Hepatocyte (in vitro differentiated cells): ENCODE data around the gene ZNF157. TPM values are rescaled to one million over a fixed set of nuclear protein-coding genes. Genes with fewer than 3 reads are reported as not detected.

Source experiments
- DNase-seq: peaks from one replicate; pipeline ENCODE4 v3.0.0-alpha.2; 2016; ENCODE audit warnings: low spot score
- H2AFZ ChIP-seq: fragments of 200-600 bp; sonication (generic); 2 replicates; pipeline ENCODE4 v1.6.0; 2016; ENCODE audit warnings: antibody characterized with exemption, mild to moderate bottlenecking
- H3K27ac ChIP-seq: fragments of 200-600 bp; sonication (generic); 2 replicates; pipeline ENCODE4 v1.5.1; 2016; ENCODE audit warnings: mild to moderate bottlenecking
- H3K27me3 ChIP-seq: fragments of 200-600 bp; sonication (generic); 2 replicates; pipeline ENCODE4 v1.6.1; 2016
- H3K36me3 ChIP-seq: fragments of 200-600 bp; sonication (generic); replicated peaks from 2 replicates; pipeline ENCODE4 v1.5.1; 2016; ENCODE audit warnings: low read depth; ENCODE audit not compliant: insufficient read depth
- H3K4me1 ChIP-seq: fragments of 200-600 bp; sonication (generic); 2 replicates; pipeline ENCODE4 v1.5.1; 2016; ENCODE audit warnings: mild to moderate bottlenecking, moderate library complexity; ENCODE audit not compliant: insufficient read depth
- H3K4me2 ChIP-seq: fragments of 200-600 bp; sonication (generic); 2 replicates; pipeline ENCODE4 v1.6.0; 2016
- H3K4me3 ChIP-seq: fragments of 200-600 bp; sonication (generic); 2 replicates; pipeline ENCODE4 v1.5.1; 2016; ENCODE audit warnings: mild to moderate bottlenecking
- H3K79me2 ChIP-seq: fragments of 200-600 bp; sonication (generic); 2 replicates; pipeline ENCODE4 v1.6.0; 2017; ENCODE audit warnings: mild to moderate bottlenecking
- H3K9me2 ChIP-seq: fragments of 200-600 bp; sonication (generic); replicated peaks from 2 replicates; pipeline ENCODE4 v1.6.0; 2017; ENCODE audit warnings: mild to moderate bottlenecking; ENCODE audit not compliant: insufficient read depth
- H3K9me3 ChIP-seq: fragments of 200-600 bp; sonication (generic); 2 replicates; pipeline ENCODE4 v1.5.1; 2016; ENCODE audit warnings: low read depth, mild to moderate bottlenecking
- H4K20me1 ChIP-seq: fragments of 200-600 bp; sonication (generic); 2 replicates; pipeline ENCODE4 v1.6.0; 2016; ENCODE audit warnings: mild to moderate bottlenecking; ENCODE audit not compliant: insufficient read depth, poor library complexity, severe bottlenecking
- EZH2 ChIP-seq: fragments of 200-600 bp; sonication (generic); IDR thresholded peaks from 2 replicates; pipeline ENCODE4 v1.6.1; 2016; ENCODE audit warnings: antibody characterized with exemption, mild to moderate bottlenecking, borderline replicate concordance
- EZH2phosphoT487 ChIP-seq: fragments of 200-600 bp; sonication (generic); IDR thresholded peaks from one replicate; pipeline ENCODE4 v1.6.1; 2018; ENCODE audit warnings: antibody characterized with exemption, mild to moderate bottlenecking, low read depth, moderate library complexity; ENCODE audit not compliant: unreplicated experiment, severe bottlenecking
- WGBS: methylation state at CpG from one replicate; pipeline ENCODE4 v1.1.6; 2016; ENCODE audit warnings: low lambda C conversion rate; ENCODE audit errors: missing lambda C conversion rate; 5-methylcytosine and 5-hydroxymethylcytosine counted together
- polyA plus RNA-seq: library from polyadenylated mRNA; unstranded; fragments of >200 nt; fragmentation: Nextera tagmentation; extraction: Ambion mirVana; gene quantifications from 2 replicates; pipeline ENCODE4 v1.2.1, GENCODE V29; 2016
- total RNA-seq: library from RNA; depleted of rRNA; stranded (reverse); fragments of >200 nt; gene quantifications from 2 replicates; pipeline ENCODE4 v1.2.3, GENCODE V29; 2014
- TF ChIP-seq, protein P1 (sequence below): fragments of 200-600 bp; sonication (generic); IDR thresholded peaks from 2 replicates; pipeline ENCODE4 v1.5.1; 2016; ENCODE audit warnings: antibody characterized with exemption, mild to moderate bottlenecking; ENCODE audit not compliant: poor library complexity

ZNF157 gene
- total and polyA plus RNA-seq, 2 experiments from 2014 or later = 0.33 TPM; not detected in 1

DNA sequence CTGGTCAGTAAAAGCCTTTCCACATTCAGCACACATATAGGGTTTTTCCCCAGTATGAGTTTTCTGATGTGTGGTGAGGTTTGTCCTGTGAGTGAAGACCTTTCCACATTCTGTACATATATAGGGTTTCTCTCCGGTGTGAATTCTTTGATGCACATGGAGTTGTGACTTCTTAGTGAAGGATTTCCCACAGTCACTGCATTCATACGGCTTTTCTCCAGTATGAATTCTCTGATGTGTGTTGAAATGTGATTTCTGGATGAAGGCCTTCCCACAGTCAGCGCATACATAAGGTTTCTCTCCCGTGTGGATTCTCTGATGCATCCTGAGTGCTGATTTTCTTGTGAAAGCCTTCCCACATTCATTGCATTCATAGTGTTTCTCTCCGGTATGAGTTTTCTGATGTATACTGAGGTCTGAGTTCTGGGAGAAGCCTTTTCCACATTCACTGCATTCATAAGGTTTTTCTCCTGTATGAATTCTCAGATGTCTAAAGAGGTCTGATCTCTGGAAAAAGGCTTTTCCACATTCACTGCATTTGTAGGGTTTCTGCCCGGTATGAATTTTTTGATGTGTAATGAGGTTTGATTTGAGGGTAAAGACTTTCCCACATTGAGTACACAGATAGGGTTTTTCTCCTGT, 77.9 kb downstream of the ZNF157 start:
- no peak overlapping the region for H3K4me2 ChIP-seq
- 87% methylated on average over 6 of the region's 6 CpGs for WGBS

DNA sequence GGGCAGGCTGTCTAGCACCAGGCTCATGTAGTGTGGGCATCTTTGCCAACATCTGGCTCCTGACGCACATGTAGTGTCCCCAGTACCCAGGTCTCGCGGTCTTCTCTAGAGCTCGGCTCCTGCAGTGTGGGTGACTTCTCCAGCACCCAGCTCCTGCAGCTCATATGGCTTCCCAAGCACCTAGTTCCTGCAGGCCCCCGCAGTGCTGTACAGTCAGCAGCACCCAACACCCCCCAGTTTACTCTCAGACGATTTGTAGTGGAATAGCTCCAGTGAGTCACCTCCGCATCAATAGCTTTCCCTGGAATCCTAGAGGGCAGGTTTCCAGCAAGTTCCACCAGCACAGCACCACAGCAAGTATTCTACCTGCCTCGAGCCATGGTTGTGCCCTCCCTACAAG, 81.7 kb downstream of the ZNF157 start:
- Histone ChIP-seq H3K36me3 (no peaks in the 10 kb centered on the region), H3K9me2 (no peaks in the 10 kb centered on the region), H4K20me1 (no peaks in the 10 kb centered on the region), H3K4me1 (no peaks in the 10 kb centered on the region), H3K27me3 (no peaks in the 10 kb centered on the region), H3K79me2 (no peaks in the 10 kb centered on the region), H3K27ac (no peak overlapping the region), H3K4me2 (no peak overlapping the region), H2AFZ (no peak overlapping the region), H3K9me3 (peaks cover 14% of the 10 kb centered on the region), H3K4me3 (no peak overlapping the region)
- 87% methylated on average over 8 of the region's 8 CpGs for WGBS
- TF ChIP-seq EZH2phosphoT487 = no peak
- TF ChIP-seq, protein P1, sequence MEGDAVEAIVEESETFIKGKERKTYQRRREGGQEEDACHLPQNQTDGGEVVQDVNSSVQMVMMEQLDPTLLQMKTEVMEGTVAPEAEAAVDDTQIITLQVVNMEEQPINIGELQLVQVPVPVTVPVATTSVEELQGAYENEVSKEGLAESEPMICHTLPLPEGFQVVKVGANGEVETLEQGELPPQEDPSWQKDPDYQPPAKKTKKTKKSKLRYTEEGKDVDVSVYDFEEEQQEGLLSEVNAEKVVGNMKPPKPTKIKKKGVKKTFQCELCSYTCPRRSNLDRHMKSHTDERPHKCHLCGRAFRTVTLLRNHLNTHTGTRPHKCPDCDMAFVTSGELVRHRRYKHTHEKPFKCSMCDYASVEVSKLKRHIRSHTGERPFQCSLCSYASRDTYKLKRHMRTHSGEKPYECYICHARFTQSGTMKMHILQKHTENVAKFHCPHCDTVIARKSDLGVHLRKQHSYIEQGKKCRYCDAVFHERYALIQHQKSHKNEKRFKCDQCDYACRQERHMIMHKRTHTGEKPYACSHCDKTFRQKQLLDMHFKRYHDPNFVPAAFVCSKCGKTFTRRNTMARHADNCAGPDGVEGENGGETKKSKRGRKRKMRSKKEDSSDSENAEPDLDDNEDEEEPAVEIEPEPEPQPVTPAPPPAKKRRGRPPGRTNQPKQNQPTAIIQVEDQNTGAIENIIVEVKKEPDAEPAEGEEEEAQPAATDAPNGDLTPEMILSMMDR = no peak
- TF ChIP-seq EZH2 = no peak
- DNase-seq = no peak

More for the DNA sequence above, 77.9 kb downstream of the ZNF157 start:
- no peak for DNase-seq
- no peaks in the 10 kb centered on the region for H3K36me3 ChIP-seq
- H2AFZ ChIP-seq = no peak overlapping the region
- H3K27ac ChIP-seq = no peak overlapping the region
- H3K9me2 ChIP-seq = no peaks in the 10 kb centered on the region
- no peaks in the 10 kb centered on the region for H3K27me3 ChIP-seq
- no peaks in the 10 kb centered on the region for H3K4me1 ChIP-seq
- H4K20me1 ChIP-seq = no peaks in the 10 kb centered on the region
- no peaks in the 10 kb centered on the region for H3K79me2 ChIP-seq
- peaks cover 14% of the 10 kb centered on the region for H3K9me3 ChIP-seq
- H3K4me3 ChIP-seq = no peak overlapping the region
- no peak for TF ChIP-seq EZH2
- no peak for TF ChIP-seq EZH2phosphoT487
- TF ChIP-seq, protein P1 = no peak

DNA sequence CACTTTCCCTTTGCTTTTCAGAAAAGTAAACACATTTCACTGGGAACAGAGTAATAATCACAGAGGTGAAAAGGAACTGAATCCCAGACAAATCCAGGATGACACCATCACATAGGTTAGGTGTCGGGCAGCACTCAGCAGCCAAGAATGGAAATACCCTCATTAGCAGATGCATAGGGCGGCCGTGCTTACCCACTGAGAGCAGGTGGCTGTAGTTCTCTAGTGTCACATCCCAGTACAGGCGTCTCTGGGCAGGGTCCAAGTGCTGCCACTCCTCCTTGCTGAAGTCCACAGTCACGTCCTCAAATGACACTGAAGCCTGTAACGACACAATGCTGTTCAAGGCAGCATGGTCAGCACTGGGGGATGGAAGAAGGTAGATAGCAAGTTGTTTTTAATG, 85.7 kb downstream of the ZNF157 start:
- 74% methylated on average over 6 of the region's 6 CpGs for WGBS
- Histone ChIP-seq H3K27me3 (no peaks in the 10 kb centered on the region), H3K4me3 (no peak overlapping the region), H3K4me2 (no peak overlapping the region), H3K4me1 (no peaks in the 10 kb centered on the region), H2AFZ (no peak overlapping the region), H3K79me2 (no peaks in the 10 kb centered on the region), H3K36me3 (no peaks in the 10 kb centered on the region), H3K9me2 (no peaks in the 10 kb centered on the region), H4K20me1 (no peaks in the 10 kb centered on the region), H3K27ac (no peak overlapping the region), H3K9me3 (no peaks in the 10 kb centered on the region)
- no peak for DNase-seq
- TF ChIP-seq, protein P1 = no peak

DNA sequence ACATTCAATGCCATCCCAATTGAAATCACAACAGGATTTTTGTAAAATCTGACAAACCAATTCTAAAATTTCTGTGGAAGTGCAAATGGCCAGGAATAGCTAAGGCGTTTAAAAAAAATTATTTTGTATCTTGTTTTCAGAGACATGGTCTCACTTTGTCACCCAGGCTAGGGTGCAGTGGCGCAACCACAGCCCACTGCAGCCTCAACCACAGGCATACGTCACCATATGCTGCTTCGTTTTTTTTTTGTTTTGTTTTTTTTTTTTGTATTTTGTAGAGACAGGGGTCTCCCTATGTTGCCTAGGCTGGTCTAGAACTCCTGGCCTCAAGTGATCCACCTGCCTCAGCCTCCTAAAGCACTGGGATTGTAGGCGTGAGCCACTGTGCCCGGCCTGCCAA, 88.2 kb downstream of the ZNF157 start:
- 81% methylated on average over 6 of the region's 6 CpGs for WGBS
- no peak overlapping the region for H3K4me3 ChIP-seq
- H3K79me2 ChIP-seq = no peaks in the 10 kb centered on the region
- no peaks in the 10 kb centered on the region for H3K27me3 ChIP-seq
- TF ChIP-seq, protein P1 = no peak
- TF ChIP-seq EZH2 = no peak
- H3K9me2 ChIP-seq = no peaks in the 10 kb centered on the region
- no peaks in the 10 kb centered on the region for H3K9me3 ChIP-seq
- H3K4me2 ChIP-seq = no peak overlapping the region
- no peaks in the 10 kb centered on the region for H3K36me3 ChIP-seq
- H3K4me1 ChIP-seq = no peaks in the 10 kb centered on the region
- H4K20me1 ChIP-seq = no peaks in the 10 kb centered on the region
- no peak overlapping the region for H3K27ac ChIP-seq
- DNase-seq = no peak
- no peak overlapping the region for H2AFZ ChIP-seq
